Measurements from ENCODE around the gene NTM.

GRCh38 chr11:131977854-131978253 lies 607.4 kb downstream of the NTM start:
- TF ChIP-seq CTCF (conservative IDR thresholded peaks at IDR 0.05; ENCODE audit: low read length) (no peak), EZH2phosphoT487 (IDR thresholded peaks at IDR 0.05; ENCODE audit: borderline replicate concordance) (no peak)

Data from Loucy (cell line).